RWPE2 (cell line): Measurements from ENCODE around the gene ATP13A2.

ENCODE experiments used
- ATAC-seq: fragments of 200-7000 bp; cut with Tn5 transposase; 3 replicates; pipeline ENCODE4 v1.9.1; 2021; ENCODE audit warnings: low read depth
- DNase-seq: peaks from one replicate; pipeline ENCODE4 v3.0.0-alpha.2; 2020; ENCODE audit warnings: low spot score
- H3K27ac ChIP-seq: fragments of 450-650 bp; 2 replicates; pipeline ENCODE4 v1.5.1; 2017; ENCODE audit warnings: mild to moderate bottlenecking; ENCODE audit not compliant: poor library complexity, severe bottlenecking
- H3K27me3 ChIP-seq: fragments of 250-450 bp; sonication (Bioruptor Pico); 2 replicates; pipeline ENCODE4 v1.5.1; 2021; ENCODE audit warnings: mild to moderate bottlenecking, moderate library complexity; ENCODE audit not compliant: insufficient read depth, poor library complexity, severe bottlenecking
- H3K36me3 ChIP-seq: fragments of 250-450 bp; sonication (Bioruptor Pico); 2 replicates; pipeline ENCODE4 v1.5.1; 2020; ENCODE audit warnings: low read depth, mild to moderate bottlenecking, moderate library complexity
- H3K4me1 ChIP-seq: fragments of 250-450 bp; sonication (Bioruptor Pico); 2 replicates; pipeline ENCODE4 v1.5.1; 2021; ENCODE audit warnings: mild to moderate bottlenecking, moderate library complexity; ENCODE audit not compliant: insufficient read depth, poor library complexity, severe bottlenecking
- H3K4me3 ChIP-seq: fragments of 250-450 bp; sonication (Bioruptor Pico); 2 replicates; pipeline ENCODE4 v1.5.1; 2021; ENCODE audit warnings: mild to moderate bottlenecking, moderate library complexity; ENCODE audit not compliant: severe bottlenecking
- H3K9me3 ChIP-seq: fragments of 250-450 bp; sonication (Bioruptor Pico); 2 replicates; pipeline ENCODE4 v1.5.1; 2021; ENCODE audit warnings: mild to moderate bottlenecking, moderate library complexity; ENCODE audit not compliant: severe bottlenecking
- TF ChIP-seq, protein P1 (sequence below): fragments of 450-650 bp; IDR thresholded peaks from one replicate; pipeline ENCODE4 v1.5.1; 2017; ENCODE audit warnings: mild to moderate bottlenecking, moderate library complexity; ENCODE audit not compliant: poor library complexity, severe bottlenecking

The ATP13A2 gene

DNA sequence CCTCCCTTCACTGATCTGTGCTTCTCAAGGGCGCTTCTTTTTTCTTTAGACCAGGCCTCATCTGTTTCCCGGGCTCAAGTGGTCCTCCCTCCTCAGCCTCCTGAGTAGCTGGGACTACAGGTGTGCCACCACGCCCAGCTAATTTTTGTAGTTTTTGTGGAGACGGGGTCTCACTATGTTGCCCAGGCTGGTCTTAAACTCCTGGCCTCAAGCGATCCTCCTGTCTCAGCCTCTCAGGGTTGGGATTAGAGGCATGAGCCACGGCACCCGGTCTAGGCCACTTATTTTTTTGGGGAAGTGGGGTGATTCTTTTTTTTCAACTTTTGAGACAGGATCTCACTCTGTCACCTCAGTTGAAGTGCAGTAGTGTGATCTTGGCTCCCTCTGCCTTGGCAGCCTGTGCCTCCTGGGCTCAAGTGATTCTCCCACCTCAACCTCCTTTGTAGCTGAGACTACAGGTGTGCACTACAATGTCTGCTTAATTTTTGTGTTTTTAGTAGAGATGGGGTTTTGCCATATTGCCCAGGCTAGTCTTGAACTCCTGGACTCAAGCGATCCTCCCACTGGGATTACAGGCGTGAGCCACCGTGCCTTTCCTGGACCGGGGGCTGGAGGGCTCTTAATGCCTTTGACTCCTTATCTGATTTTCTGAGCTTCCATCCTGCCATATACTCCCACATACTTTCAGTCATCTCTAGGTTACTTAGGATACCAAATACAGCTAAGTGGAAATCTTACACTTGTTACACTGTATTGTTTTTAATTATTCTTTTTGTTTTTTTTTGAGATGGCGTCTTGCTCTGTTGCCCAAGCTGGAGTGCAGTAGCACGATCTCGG, 50.2 kb downstream of the ATP13A2 start:
- no peak for ATAC-seq
- Histone ChIP-seq H3K27ac (no peak overlapping the region), H3K9me3 (no peaks in the 10 kb centered on the region), H3K4me3 (peak overlapping the region; percentile 45), H3K27me3 (no peaks in the 10 kb centered on the region), H3K36me3 (no peaks in the 10 kb centered on the region), H3K4me1 (no peaks in the 10 kb centered on the region)
- DNase-seq, result no peak
- TF ChIP-seq, protein P1, sequence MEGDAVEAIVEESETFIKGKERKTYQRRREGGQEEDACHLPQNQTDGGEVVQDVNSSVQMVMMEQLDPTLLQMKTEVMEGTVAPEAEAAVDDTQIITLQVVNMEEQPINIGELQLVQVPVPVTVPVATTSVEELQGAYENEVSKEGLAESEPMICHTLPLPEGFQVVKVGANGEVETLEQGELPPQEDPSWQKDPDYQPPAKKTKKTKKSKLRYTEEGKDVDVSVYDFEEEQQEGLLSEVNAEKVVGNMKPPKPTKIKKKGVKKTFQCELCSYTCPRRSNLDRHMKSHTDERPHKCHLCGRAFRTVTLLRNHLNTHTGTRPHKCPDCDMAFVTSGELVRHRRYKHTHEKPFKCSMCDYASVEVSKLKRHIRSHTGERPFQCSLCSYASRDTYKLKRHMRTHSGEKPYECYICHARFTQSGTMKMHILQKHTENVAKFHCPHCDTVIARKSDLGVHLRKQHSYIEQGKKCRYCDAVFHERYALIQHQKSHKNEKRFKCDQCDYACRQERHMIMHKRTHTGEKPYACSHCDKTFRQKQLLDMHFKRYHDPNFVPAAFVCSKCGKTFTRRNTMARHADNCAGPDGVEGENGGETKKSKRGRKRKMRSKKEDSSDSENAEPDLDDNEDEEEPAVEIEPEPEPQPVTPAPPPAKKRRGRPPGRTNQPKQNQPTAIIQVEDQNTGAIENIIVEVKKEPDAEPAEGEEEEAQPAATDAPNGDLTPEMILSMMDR, result no peak

DNA sequence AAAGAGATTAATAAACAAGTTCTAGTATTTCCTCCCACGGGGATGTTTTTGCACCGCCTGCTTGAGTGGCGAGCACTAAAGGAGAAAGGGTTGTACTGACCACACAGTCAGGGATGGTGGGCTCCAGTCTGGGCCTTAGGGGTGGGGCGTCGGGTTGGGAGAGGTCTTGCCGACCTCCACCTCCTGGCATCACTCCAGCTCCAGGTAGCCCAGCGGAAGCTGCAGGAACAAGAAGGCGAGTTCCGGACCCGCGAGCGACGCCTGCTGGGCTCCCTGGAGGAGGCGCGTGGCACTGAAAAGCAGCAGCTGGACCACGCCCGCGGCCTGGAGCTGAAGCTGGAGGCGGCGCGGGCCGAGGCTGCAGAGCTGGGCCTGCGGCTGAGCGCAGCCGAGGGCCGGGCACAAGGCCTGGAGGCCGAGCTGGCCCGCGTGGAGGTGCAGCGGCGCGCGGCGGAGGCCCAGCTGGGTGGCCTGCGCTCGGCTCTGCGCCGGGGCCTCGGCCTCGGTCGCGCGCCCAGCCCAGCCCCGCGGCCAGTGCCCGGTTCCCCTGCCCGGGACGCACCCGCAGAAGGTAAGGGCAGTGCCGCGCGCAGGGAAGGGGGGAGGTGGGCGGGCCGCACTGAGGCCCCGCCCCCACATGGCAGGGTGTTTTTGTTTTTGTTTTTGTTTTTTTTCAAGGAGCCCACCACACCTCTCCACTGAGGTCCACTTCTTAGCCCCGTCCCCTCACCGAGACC, 51.0 kb downstream of the ATP13A2 start:
- H3K4me1 ChIP-seq, result no peaks in the 10 kb centered on the region
- TF ChIP-seq, protein P1, result peak; percentile 96
- H3K36me3 ChIP-seq, result no peaks in the 10 kb centered on the region
- no peaks in the 10 kb centered on the region for H3K27me3 ChIP-seq
- H3K9me3 ChIP-seq, result no peaks in the 10 kb centered on the region
- peak overlapping the region; percentile 45 for H3K4me3 ChIP-seq
- H3K27ac ChIP-seq, result peak overlapping the region; percentile 9
- ATAC-seq (peak; percentile 90), DNase-seq (peak; percentile 89)

DNA sequence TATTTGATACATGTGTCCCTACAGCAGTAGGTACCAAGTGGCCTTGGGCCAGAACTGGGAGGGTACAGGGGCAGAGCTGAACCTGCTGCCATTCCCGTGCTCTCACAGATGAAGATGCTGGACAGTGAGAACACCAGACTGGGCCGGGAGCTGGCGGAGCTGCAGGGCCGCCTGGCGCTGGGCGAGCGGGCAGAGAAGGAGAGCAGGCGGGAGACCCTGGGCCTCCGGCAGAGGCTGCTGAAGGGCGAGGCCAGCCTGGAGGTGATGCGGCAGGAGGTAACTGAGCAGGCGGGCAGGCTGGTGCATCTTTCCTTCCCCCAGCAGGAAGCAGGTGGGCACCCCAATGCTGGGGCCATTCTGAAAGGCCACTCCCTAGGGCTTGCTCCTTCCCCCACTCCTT, 53.3 kb downstream of the ATP13A2 start:
- ATAC-seq (no peak), DNase-seq (no peak)
- Histone ChIP-seq H3K9me3 (no peaks in the 10 kb centered on the region), H3K36me3 (no peaks in the 10 kb centered on the region), H3K27ac (no peak overlapping the region), H3K27me3 (no peaks in the 10 kb centered on the region), H3K4me1 (no peaks in the 10 kb centered on the region), H3K4me3 (no peak overlapping the region)
- TF ChIP-seq, protein P1, result no peak

DNA sequence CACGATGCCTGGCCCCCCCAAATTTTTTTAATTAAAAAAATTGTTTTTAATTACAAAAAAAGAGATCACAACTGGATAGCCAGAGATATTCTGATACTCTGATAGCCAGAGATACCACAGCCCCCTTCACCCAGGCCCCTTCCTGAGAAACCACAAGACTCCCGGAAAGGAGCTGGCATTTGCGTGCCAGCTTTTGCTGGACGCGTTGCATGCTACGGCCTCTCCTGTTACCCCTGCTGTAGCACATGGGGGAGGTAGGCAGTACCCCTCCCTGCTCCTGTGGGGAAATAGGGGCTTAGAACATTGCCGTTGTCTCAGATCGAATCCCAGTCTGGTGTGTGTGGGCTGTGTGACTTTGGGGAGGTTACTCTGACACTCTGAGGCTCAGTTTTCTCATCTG, 54.0 kb downstream of the ATP13A2 start:
- Histone ChIP-seq H3K4me3 (no peak overlapping the region), H3K9me3 (no peaks in the 10 kb centered on the region), H3K4me1 (no peaks in the 10 kb centered on the region), H3K27ac (no peak overlapping the region), H3K27me3 (no peaks in the 10 kb centered on the region), H3K36me3 (no peaks in the 10 kb centered on the region)
- no peak for DNase-seq
- no peak for ATAC-seq
- TF ChIP-seq, protein P1, result no peak

DNA sequence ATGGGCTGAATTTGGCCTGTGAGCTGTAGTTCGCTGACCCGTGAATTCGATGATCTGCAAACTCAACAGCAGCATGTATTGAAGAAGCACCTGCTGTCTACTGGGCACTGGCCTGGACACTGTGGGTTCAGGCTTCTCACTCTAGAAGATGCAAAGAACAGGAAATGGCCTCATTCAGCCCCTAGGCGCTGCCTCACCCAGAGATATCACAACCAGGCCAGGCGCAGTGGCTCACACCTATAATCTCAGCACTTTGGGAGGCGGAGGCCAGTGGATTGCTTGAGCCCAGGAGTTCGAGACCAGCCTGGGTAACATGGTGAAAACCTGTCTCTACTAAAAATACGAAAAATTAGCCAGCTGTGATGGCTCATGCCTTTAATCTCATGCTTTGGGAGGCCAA, 55.0 kb downstream of the ATP13A2 start:
- Histone ChIP-seq H3K36me3 (no peaks in the 10 kb centered on the region), H3K27ac (no peak overlapping the region), H3K4me3 (no peak overlapping the region), H3K9me3 (no peaks in the 10 kb centered on the region), H3K4me1 (no peaks in the 10 kb centered on the region), H3K27me3 (no peaks in the 10 kb centered on the region)
- no peak for ATAC-seq
- TF ChIP-seq, protein P1, result no peak
- DNase-seq, result no peak
